ENCODE measurements around the gene SLC23A1. TPM values are rescaled to one million over a fixed set of nuclear protein-coding genes. Genes with fewer than 3 reads are reported as not detected.
A peak's percentile ranks its signal among the peaks of the same experiment; 100 is the strongest.

The SLC23A1 gene
- total RNA-seq, 1 experiment from 2014 or later = not detected

GRCh38 chr5:139341187-139341688, 41.9 kb downstream of the SLC23A1 start:
- no peak for DNase-seq (ENCODE audit: low read depth, low spot score)
- Histone ChIP-seq H3K9me3 (ENCODE audit: control insufficient read depth, insufficient read depth, low read depth, low read length) (no peaks in the 10 kb centered on the region), H3K36me3 (ENCODE audit: control insufficient read depth, insufficient read depth, low read length) (peaks cover 3% of the 10 kb centered on the region; the same call in 1 of the 2 replicates), H3K4me3 (ENCODE audit: low read depth in 2 of 2, low read length in 2 of 2) (peak overlapping the region; percentile 82 to 98), H3K27me3 (ENCODE audit: control insufficient read depth, insufficient read depth, low read length) (no peaks in the 10 kb centered on the region), H3K4me1 (ENCODE audit: control insufficient read depth, insufficient read depth, low read length) (peaks cover 12% of the 10 kb centered on the region), H3K27ac (ENCODE audit: low read length) (peak overlapping the region; percentile 66)
- ChIA-PET CTCF (interaction anchor here (0.6 kb wide), 1 partner anchor 73 kb away, joined by 3 read pairs; no protein-coding TSS in a partner anchor), POLR2A (interaction anchor here (0.5 to 1.3 kb wide), 4 partner anchors 9 to 70 kb away, joined by 3 to 6 read pairs (median 4); partner anchors contain the start of gene MATR3)
- TF ChIP-seq TCF7L2 (IDR thresholded peaks at IDR 0.05; ENCODE audit: low read depth, low read length) = no peak
- TF ChIP-seq POLR2AphosphoS5 (IDR thresholded peaks at IDR 0.05; ENCODE audit: low read depth, low read length) = no peak
- no peak for TF ChIP-seq SIN3A (IDR thresholded peaks at IDR 0.05; ENCODE audit: borderline replicate concordance, insufficient read depth, low read depth, low read length)
- no peak for TF ChIP-seq REST (IDR thresholded peaks at IDR 0.05; ENCODE audit: insufficient read depth in 1 of 2, low read depth in 2 of 2, low read length in 1 of 2)
- TF ChIP-seq, protein P1, sequence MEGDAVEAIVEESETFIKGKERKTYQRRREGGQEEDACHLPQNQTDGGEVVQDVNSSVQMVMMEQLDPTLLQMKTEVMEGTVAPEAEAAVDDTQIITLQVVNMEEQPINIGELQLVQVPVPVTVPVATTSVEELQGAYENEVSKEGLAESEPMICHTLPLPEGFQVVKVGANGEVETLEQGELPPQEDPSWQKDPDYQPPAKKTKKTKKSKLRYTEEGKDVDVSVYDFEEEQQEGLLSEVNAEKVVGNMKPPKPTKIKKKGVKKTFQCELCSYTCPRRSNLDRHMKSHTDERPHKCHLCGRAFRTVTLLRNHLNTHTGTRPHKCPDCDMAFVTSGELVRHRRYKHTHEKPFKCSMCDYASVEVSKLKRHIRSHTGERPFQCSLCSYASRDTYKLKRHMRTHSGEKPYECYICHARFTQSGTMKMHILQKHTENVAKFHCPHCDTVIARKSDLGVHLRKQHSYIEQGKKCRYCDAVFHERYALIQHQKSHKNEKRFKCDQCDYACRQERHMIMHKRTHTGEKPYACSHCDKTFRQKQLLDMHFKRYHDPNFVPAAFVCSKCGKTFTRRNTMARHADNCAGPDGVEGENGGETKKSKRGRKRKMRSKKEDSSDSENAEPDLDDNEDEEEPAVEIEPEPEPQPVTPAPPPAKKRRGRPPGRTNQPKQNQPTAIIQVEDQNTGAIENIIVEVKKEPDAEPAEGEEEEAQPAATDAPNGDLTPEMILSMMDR (IDR thresholded peaks at IDR 0.05) = no peak
- no TSS peak for BruUV-seq (replicated peaks)
- in situ Hi-C loops (cut with HindIII; ENCODE audit: low pct_unique_long_range_greater_than_20kb, low sequenced_read_pairs) = no loop called here
- intact Hi-C loops (cut with micrococcal nuclease; ENCODE audit: unreplicated experiment) = no loop called here
- no peak for ATAC-seq

DNA sequence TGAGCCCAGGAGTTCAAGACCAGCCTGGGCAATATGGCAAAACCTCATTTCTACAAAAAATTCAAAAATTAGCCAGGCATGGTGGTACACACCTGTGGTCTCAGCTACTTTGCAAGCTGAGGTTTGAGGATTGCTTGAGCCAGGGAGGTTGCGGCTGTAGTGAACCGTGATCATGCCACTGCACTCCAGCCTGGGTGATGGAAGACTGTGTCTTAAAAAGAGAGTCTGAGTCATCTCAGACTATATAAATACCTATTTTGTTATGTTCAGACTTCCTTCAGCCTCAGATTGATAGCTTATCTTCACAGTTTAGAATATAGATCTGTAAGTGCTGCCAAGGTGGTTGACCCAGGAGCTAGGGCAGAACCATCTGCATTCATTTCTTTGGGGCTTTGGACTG, 43.0 kb downstream of the SLC23A1 start:
- ChIA-PET POLR2A (interaction anchor here (1.1 kb wide), 1 partner anchor 46 kb away, joined by 3 read pairs; the partner anchor contains the start of gene MATR3), CTCF (no interaction called here)
- intact Hi-C loops (cut with micrococcal nuclease; ENCODE audit: unreplicated experiment) (no loop called here), in situ Hi-C loops (cut with HindIII; ENCODE audit: low pct_unique_long_range_greater_than_20kb, low sequenced_read_pairs) (no loop called here)
- TF ChIP-seq, protein P1 (IDR thresholded peaks at IDR 0.05) = no peak
- TF ChIP-seq SIN3A (IDR thresholded peaks at IDR 0.05; ENCODE audit: borderline replicate concordance, insufficient read depth, low read depth, low read length) = no peak
- no peak for TF ChIP-seq REST (IDR thresholded peaks at IDR 0.05; ENCODE audit: insufficient read depth in 1 of 2, low read depth in 2 of 2, low read length in 1 of 2)
- no peak for TF ChIP-seq POLR2AphosphoS5 (IDR thresholded peaks at IDR 0.05; ENCODE audit: low read depth, low read length)
- no peak for TF ChIP-seq TCF7L2 (IDR thresholded peaks at IDR 0.05; ENCODE audit: low read depth, low read length)
- DNase-seq (ENCODE audit: low read depth, low spot score) (no peak), ATAC-seq (no peak)
- H3K27ac ChIP-seq (ENCODE audit: low read length) = no peak overlapping the region
- H3K4me1 ChIP-seq (ENCODE audit: control insufficient read depth, insufficient read depth, low read length) = peaks cover 12% of the 10 kb centered on the region
- no TSS peak for BruUV-seq (replicated peaks)
- H3K9me3 ChIP-seq (ENCODE audit: control insufficient read depth, insufficient read depth, low read depth, low read length) = no peaks in the 10 kb centered on the region
- peaks cover 3% of the 10 kb centered on the region; the same call in 1 of the 2 replicates for H3K36me3 ChIP-seq (ENCODE audit: control insufficient read depth, insufficient read depth, low read length)
- no peaks in the 10 kb centered on the region for H3K27me3 ChIP-seq (ENCODE audit: control insufficient read depth, insufficient read depth, low read length)
- no peak overlapping the region for H3K4me3 ChIP-seq (ENCODE audit: low read depth in 2 of 2, low read length in 2 of 2)

All from Panc1 (cell line).